ENCODE data around the gene PLPP1.

DNA sequence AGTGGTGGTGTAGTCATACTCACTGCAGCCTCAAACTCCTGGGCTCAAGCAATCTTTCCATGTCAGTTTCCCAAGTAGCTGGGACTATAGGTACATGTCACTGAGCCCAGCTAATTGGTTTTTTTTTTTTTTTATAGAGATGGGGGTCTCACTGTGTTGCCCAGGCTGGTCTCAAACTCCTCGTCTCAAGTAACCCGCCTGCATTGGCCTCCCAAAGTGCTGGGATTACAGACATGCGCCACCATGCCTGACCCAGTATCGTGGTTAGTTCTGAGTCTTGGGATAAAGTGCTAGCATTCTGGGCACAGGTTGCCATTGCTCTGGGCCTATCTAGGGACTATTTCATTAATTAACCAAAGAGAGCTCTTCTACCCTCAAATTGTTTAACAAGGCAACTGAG lies 108.3 kb downstream of the PLPP1 start:
- TF ChIP-seq, protein P1, sequence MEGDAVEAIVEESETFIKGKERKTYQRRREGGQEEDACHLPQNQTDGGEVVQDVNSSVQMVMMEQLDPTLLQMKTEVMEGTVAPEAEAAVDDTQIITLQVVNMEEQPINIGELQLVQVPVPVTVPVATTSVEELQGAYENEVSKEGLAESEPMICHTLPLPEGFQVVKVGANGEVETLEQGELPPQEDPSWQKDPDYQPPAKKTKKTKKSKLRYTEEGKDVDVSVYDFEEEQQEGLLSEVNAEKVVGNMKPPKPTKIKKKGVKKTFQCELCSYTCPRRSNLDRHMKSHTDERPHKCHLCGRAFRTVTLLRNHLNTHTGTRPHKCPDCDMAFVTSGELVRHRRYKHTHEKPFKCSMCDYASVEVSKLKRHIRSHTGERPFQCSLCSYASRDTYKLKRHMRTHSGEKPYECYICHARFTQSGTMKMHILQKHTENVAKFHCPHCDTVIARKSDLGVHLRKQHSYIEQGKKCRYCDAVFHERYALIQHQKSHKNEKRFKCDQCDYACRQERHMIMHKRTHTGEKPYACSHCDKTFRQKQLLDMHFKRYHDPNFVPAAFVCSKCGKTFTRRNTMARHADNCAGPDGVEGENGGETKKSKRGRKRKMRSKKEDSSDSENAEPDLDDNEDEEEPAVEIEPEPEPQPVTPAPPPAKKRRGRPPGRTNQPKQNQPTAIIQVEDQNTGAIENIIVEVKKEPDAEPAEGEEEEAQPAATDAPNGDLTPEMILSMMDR (IDR thresholded peaks at IDR 0.05; ENCODE audit: low read length), result no peak
- TF ChIP-seq EZH2phosphoT487 (IDR thresholded peaks at IDR 0.05; ENCODE audit: low read length), result no peak
- TF ChIP-seq EZH2 (optimal IDR thresholded peaks at IDR 0.05; ENCODE audit: low read depth, low read length), result no peak
